Erythroblast (primary cell): ENCODE results near the gene SLC35B2.

Experiments
- GATA1 ChIP-seq: IDR thresholded peaks from 2 replicates; pipeline ENCODE4 v1.6.1; 2011; ENCODE audit warnings: low read depth, mild to moderate bottlenecking, control low read depth, low read length, moderate library complexity
- POLR2A ChIP-seq: IDR thresholded peaks from 2 replicates; pipeline ENCODE4 v1.6.1; 2011; ENCODE audit warnings: mild to moderate bottlenecking, low read length

DNA sequence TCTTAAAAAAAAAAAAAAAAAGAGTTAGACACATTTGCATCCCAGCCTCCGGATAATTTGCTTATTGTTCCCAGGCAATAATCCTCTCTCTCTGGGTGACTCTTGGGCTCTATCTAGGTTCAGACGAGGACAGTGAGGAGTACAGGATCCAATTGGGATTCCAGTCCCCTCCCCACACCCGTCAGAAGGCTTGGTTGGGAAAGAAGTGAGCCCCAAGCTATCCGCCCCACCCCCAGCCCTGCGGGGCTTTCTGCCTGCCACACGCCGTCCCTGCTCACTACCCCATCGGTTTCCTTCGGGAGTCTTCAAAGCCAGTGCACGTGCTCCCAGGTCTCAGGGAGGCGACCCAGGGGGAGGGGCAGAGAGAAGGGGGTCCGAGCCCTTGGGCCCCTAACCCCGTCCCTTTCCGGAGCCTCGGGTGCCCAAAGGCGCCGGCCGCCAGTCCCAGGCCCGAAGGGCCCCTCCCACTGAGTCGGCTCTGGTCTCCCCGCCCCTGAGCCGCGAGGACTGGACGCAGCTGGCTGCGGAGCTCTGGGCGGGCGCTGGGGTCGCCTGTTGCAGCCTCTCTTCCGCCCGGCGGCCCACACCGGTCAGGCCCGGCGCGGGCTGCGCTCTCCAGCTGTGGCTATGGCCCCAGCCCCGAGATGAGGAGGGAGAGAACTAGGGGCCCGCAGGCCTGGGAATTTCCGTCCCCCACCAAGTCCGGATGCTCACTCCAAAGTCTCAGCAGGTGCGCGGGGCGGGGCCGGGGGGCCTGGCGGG lies 38.1 kb downstream of the SLC35B2 start:
- TF ChIP-seq POLR2A, result no peak
- no peak for TF ChIP-seq GATA1
